Uterus (tissue), 2 donors: Measurements from ENCODE around the gene AKAP10.

Experiments used
- POLR2A ChIP-seq, 2 donors: fragments of 450-650 bp; IDR thresholded peaks; one replicate each; pipeline ENCODE4 v1.6.1; 2016; ENCODE audit warnings: antibody characterized with exemption in 2 of 2, mild to moderate bottlenecking in 1 of 2, moderate library complexity in 1 of 2
- TF ChIP-seq, protein P1 (sequence below), 4 experiments: fragments of 200-600 bp in 2 of 4; fragments of 450-650 bp in 2 of 4; sonication (generic) in 2 of 4; IDR thresholded peaks; one replicate each; pipeline ENCODE4 v1.5.1; 2016 to 2019; ENCODE audit warnings: antibody characterized with exemption in 4 of 4, mild to moderate bottlenecking in 2 of 4, moderate library complexity in 1 of 4

DNA sequence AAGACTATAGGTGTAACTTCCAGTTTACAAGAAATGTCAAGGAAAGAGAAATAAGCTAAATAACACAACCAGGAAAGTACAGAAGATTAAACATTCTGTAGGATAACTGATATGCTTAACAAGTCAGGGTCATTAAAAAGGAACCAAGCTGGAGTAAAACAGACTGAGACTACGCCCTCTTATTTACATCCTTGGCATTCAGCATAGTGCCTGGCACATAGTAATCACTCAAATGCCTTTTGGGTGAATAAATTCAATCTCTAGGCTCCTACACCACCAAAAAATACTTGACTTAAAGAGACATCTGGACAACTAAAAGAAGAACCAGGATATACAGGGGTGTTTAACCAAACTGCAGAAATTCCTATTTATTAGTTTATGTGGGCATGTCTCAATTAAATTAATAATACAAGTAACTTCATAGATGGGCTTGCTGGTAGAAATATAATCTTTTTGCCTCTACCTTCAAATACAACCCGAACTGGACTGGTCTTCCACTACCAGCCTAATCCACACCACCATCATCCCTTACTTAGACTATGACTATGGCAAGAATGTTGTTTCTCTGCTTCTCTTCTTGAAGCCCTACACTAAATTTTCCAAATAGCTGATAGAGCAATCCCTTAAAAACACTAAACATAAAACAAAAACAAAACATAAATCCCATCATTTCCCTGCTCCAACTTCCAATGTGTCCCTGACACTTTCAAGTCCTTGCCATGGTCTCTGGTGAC, 62.2 kb downstream of the AKAP10 start:
- TF ChIP-seq, protein P1, sequence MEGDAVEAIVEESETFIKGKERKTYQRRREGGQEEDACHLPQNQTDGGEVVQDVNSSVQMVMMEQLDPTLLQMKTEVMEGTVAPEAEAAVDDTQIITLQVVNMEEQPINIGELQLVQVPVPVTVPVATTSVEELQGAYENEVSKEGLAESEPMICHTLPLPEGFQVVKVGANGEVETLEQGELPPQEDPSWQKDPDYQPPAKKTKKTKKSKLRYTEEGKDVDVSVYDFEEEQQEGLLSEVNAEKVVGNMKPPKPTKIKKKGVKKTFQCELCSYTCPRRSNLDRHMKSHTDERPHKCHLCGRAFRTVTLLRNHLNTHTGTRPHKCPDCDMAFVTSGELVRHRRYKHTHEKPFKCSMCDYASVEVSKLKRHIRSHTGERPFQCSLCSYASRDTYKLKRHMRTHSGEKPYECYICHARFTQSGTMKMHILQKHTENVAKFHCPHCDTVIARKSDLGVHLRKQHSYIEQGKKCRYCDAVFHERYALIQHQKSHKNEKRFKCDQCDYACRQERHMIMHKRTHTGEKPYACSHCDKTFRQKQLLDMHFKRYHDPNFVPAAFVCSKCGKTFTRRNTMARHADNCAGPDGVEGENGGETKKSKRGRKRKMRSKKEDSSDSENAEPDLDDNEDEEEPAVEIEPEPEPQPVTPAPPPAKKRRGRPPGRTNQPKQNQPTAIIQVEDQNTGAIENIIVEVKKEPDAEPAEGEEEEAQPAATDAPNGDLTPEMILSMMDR (IDR thresholded peaks at IDR 0.05): no peak
- no peak for TF ChIP-seq POLR2A (IDR thresholded peaks at IDR 0.05)
